Stimulated activated CD4-positive, alpha-beta T cell treated with anti-CD3 and anti-CD28 coated beads, Interleukin-4, amount 100 ng/mL, for 1 hour (primary cell): Measurements from ENCODE around the gene STXBP1.
A peak's percentile ranks its signal among the peaks of the same experiment; 100 is the strongest.
"Not testable (repeated sequence)": the region's sequence is repeated elsewhere in the genome, so short reads cannot be mapped to it uniquely, and the experiment has no call there.

Experiments
- DNase-seq: peaks from one replicate; pipeline ENCODE4 v3.0.0-alpha.2; 2020

STXBP1 gene

GRCh38 chr9:127578627-127578951, 33.5 kb upstream of the STXBP1 start:
- no peak for DNase-seq

DNA sequence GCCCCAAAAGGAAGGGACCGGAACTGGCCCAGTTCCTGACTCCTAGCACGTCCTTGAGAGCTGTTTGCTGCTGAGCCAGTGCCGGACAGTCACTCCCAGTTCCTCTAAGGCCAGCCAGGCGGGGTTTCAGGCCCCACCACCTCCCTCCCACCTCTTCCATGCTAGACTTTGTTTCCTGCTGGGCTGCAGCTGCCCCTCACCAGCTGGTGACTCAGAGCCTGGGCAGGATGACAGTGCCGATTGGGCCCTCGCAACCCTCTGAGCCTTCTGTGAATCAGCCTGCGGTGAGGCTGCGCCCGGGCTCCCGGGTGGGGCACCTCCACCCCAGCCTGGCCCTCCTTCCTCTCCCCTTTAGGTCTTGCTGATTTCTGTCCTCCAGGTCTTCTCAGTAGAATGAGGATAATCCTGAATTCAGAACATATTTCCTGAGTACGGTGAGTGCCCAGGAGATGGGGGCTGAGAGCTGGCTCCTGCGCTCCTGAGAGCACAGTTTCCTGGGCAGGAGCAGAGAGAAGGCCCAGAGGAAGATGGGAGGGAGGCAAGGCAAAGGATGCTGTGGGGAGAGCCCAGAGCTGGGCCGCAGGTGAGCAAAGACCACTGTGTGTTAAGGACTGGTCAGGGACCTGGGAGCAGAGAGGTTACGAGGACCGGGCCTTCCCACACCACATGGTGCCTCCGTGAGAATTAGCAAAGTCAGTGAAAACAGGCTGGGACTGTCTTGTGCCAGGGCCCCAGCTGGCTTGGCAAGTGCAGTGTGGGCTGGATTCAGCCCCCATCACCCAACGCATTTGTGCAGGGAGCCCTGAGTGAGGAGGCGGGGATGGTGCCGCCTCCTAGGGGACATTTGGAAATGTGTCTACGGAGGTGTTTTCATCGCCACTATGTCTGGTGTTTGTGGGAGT, 32.9 kb upstream of the STXBP1 start:
- peak; percentile 70 for DNase-seq

DNA sequence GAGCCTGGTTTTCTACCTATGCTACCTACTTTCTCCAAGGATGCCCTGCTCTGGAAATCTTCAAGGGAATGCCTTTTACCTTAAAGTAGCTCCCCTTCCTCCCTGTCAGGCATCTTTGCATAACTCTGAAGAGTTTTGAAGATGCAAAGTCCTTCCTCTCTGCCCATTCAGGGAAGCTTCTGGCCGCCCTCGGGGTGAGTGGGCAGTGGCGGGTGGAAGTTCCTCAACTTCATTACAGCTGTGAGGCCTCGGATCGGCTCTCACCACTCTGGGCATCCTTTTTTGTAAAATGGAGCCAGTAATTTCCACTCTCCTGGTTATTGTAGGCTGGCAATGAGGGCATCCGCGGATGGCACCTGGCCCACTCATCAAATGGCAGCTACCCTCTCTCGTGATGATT, 31.7 kb upstream of the STXBP1 start:
- no peak for DNase-seq

GRCh38 chr9:127580879-127581475, 31.1 kb upstream of the STXBP1 start:
- DNase-seq: no peak

DNA sequence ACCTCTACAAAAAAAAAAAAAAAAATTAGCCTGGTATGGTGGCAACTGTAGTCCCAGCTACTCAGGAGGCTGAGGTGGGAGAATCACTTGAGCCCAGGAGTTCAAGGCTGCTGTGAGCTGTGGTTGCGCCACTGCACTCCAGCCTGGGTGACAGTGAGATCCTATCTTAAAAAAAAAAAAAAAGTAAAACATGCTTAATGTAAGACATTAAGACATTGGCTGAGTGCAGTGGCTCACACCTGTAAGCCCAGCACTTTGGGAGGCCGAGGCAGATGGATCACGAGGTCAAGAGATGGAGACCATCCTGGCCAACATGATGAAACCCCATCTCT, 27.6 kb upstream of the STXBP1 start:
- not testable (repeated sequence) for DNase-seq

DNA sequence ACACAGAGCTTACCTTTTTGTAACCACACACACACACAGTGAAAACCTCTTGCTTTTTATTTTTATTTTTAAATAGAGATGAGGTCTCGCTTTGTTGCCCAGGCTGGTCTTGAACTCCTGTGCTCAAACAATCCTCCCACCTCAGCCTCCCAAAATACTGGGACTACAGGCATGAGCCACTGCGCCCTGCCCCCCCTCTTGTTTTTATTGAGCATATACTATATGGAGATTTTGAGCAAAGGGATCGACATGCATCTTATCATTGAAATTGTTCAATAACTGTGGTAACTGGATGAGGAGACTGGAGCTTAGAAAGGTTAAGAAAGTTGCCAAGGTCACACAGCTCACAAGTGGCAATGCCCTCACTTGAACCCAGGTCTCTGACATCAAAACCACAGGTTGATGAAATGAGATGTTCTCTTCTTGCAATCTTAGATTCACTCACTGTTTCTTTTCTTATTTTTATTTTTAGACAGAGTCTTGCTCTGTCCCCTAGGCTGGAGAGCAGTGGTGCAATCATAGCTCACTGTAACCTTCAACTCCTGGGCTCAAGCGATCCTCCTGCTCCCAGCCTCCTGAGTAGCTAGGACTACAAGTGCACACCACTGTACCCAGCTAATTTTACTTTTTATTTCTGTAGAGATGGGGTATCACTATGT, 26.8 kb upstream of the STXBP1 start:
- DNase-seq: no peak

GRCh38 chr9:127586096-127586495, 26.0 kb upstream of the STXBP1 start:
- DNase-seq: no peak

DNA sequence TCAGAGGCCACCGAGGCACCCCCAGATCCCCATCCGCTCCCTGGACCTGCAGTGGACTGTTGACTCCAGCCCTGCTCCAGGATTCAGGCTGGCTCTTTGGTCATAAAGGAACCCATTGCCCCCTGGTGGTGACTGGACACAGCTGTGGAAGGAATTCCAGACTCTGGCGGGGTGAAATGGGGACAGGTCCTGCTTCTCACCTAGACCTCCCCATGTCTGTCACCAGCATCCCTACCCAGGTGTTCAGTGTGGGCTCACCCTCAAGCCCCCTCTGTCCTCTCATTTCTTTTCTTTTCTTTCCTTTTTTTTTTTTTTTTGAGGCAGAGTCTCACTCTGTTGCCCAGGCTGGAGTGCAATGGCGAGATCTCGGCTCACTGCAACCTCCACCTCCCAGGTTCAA, 25.5 kb upstream of the STXBP1 start:
- peak; percentile 46 for DNase-seq

- DNase-seq: no peak
Observed at GRCh38 chr9:127587966-127588365, 24.1 kb upstream of the STXBP1 start.

DNA sequence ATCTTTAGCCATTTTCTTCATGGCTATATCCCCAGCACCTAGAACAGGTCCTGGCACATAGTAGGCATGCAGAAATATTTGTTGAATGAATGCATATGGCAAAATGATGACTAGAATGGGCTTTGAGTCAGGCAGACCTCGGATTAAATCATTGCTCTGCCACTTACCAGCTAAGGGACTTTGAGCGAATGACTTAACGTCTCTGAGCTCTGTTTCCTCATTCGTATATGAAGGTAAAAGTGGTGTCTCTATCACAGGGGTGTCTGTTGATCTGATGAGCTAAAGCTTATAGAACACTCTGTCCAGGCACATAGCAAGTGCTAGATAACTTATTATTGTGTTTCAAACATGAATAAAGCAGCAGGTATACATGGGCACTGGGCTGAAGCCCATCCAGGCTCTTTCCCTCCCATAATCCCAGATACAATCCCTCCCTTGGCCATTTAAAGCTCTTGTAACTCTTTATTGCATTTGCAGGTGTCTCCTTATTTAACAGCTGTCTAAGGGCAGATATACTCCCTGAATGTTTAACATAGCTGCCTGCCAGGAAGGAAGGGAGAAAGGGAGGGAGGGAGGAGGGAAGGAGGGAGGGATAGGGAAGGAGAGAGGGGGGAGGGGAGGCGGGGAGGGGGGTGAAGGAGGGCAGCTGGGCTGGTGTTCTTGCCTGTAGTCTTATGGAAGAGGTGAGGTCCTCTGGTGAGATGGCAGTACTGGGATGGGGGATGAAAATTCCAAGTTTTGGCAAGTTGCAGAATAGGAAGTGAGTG, 23.2 kb upstream of the STXBP1 start:
- DNase-seq: no peak

- DNase-seq: peak; percentile 10
Observed at GRCh38 chr9:127589955-127590370, 22.1 kb upstream of the STXBP1 start.

DNA sequence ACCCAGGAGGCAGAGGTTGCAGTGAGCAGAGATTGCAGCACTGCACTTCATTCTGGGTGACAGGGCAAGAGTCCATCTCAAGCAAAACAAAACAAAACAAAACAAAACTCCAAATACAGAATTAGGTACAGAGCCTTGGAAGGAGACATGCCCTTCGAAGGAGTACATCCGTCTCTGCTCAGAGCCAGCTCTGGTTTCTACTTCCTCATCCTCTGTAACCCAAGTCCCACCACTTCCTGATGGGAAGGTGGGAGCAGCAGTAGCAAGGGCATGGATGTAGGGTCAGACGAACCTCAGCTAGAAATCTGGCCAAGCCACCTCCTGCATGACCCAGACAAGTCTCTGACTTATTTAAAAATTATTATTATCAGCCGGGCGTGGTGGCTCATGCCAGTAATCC, 16.5 kb upstream of the STXBP1 start:
- no peak for DNase-seq

- no peak for DNase-seq
Observed at GRCh38 chr9:127598839-127599549, 13.1 kb upstream of the STXBP1 start.

GRCh38 chr9:127599550-127599891, 12.6 kb upstream of the STXBP1 start:
- DNase-seq: no peak

- no peak for DNase-seq
Observed at GRCh38 chr9:127603226-127603625, 8.9 kb upstream of the STXBP1 start.

DNA sequence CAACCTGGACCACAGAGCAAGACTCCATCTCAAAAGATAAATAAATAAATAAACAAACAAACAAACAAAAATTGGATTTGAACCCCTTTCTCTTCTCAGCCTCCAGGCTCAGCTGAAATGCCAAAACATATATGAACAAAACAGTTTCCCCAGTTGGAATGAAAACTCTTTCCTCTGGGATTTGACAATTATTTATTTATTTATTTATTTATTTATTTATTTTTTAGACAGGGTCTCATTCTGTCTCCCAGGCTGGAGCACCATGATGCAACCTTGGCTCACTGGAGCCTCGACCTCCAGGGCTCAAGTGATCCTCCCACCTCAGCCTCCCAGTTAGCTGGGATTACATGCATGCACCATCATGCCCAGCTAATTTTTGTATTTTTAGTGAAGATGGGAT, 6.0 kb upstream of the STXBP1 start:
- no peak for DNase-seq

- DNase-seq: peak; percentile 79
Observed at GRCh38 chr9:127608104-127608966, 3.7 kb upstream of the STXBP1 start.

DNA sequence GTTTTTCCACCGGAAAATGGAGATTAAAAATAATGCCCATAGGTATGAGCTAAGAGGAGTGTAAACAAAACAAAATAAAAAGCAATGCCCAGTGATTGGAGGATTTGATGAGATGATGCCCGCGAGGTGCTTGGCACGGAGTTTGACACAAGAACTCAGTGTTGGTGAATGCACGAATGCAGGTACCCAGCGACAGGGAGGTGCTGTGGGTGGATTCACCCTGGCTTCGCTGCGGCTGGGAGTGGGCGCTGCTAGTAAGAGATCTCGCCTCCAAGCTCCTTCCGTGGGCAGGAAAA, 526 bp upstream of the STXBP1 start:
- no peak for DNase-seq

DNA sequence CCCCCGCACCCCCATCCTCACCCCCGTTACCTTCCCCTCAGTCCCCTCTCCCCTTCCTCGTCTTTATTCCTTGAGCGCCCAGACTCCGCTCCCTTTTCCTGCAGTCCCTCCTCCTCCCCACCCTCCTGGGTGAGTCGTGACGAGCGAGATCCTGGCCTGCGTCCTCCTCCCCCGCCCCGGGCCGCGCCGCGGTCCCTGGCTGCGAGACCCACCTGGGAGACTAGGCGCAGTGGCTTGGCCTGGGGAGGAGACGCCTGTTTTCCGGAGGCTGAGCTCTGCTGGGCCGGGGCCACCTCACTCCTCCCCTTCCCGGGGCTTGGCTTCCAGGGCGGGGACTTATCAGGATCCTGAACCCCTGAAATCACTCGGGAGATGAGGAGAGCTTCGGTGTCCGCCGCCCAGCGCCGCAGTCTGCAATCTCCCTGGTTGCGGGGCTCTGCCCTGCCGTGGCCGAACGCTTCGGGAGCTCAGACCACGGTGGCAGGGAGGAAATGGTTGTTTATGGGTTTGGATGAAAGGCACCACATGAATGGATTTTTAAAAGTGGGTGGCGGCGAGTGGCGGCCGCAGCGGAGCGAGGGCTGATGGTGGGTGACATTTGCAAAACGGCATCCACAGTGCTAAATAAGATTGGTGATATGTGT, 984 bp downstream of the STXBP1 start:
- peak; percentile 21 for DNase-seq

GRCh38 chr9:127613583-127613954, 1.5 kb downstream of the STXBP1 start:
- no peak for DNase-seq

GRCh38 chr9:127614961-127615360, 2.9 kb downstream of the STXBP1 start:
- DNase-seq: no peak
